Smooth muscle cell (in vitro differentiated cells): ENCODE results near the gene CUX1. TPM values are rescaled to one million over a fixed set of nuclear protein-coding genes. Genes with fewer than 3 reads are reported as not detected.
"Not testable (repeated sequence)": the region's sequence is repeated elsewhere in the genome, so short reads cannot be mapped to it uniquely, and the experiment has no call there.

ENCODE experiments used
- DNase-seq: peaks from one replicate; lab custom pipeline; 2025; ENCODE audit not compliant: unreplicated experiment; lab: John Stamatoyannopoulos, UW
- H2AFZ ChIP-seq: fragments of 200-600 bp; sonication (generic); 2 replicates; pipeline ENCODE4 v1.6.0; 2016; ENCODE audit warnings: antibody characterized with exemption, low read depth, mild to moderate bottlenecking
- H3F3A ChIP-seq: fragments of 200-600 bp; sonication (generic); 2 replicates; pipeline ENCODE4 v1.6.0; 2017; ENCODE audit warnings: antibody characterized with exemption, low read depth
- H3K27ac ChIP-seq: fragments of 200-600 bp; sonication (generic); 2 replicates; pipeline ENCODE4 v1.5.1; 2016; ENCODE audit warnings: low read depth, mild to moderate bottlenecking
- H3K27me3 ChIP-seq: fragments of 200-600 bp; sonication (generic); 2 replicates; pipeline ENCODE4 v1.6.1; 2016; ENCODE audit warnings: low read depth, mild to moderate bottlenecking
- H3K36me3 ChIP-seq: fragments of 200-600 bp; sonication (generic); 2 replicates; pipeline ENCODE4 v1.5.1; 2016; ENCODE audit warnings: low read depth
- H3K4me1 ChIP-seq: fragments of 200-600 bp; sonication (generic); 2 replicates; pipeline ENCODE4 v1.5.1; 2016; ENCODE audit warnings: low read depth
- H3K4me2 ChIP-seq: fragments of 200-600 bp; sonication (generic); 2 replicates; pipeline ENCODE4 v1.6.0; 2016; ENCODE audit warnings: mild to moderate bottlenecking
- H3K4me3 ChIP-seq: fragments of 200-600 bp; sonication (generic); 2 replicates; pipeline ENCODE4 v1.5.1; 2016; ENCODE audit warnings: mild to moderate bottlenecking
- H3K79me2 ChIP-seq: fragments of 200-600 bp; sonication (generic); 2 replicates; pipeline ENCODE4 v1.6.0; 2016; ENCODE audit warnings: low read depth, mild to moderate bottlenecking
- H3K9ac ChIP-seq: fragments of 200-600 bp; sonication (generic); 2 replicates; pipeline ENCODE4 v1.6.0; 2016; ENCODE audit warnings: low read depth
- H3K9me3 ChIP-seq: fragments of 200-600 bp; sonication (generic); replicated peaks from 2 replicates; pipeline ENCODE4 v1.5.1; 2016; ENCODE audit warnings: low read depth
- H4K20me1 ChIP-seq: fragments of 200-600 bp; sonication (generic); 2 replicates; pipeline ENCODE4 v1.6.0; 2016; ENCODE audit warnings: low read depth
- CTCF ChIP-seq: fragments of 200-600 bp; sonication (generic); IDR thresholded peaks from 2 replicates; pipeline ENCODE4 v1.5.1; 2017; ENCODE audit warnings: borderline replicate concordance, mild to moderate bottlenecking, antibody characterized with exemption; ENCODE audit not compliant: insufficient read depth, poor library complexity, severe bottlenecking
- WGBS: methylation state at CpG from one replicate; pipeline ENCODE4 v1.1.7; 2016; ENCODE audit warnings: low lambda C conversion rate; 5-methylcytosine and 5-hydroxymethylcytosine counted together
- polyA plus RNA-seq: library from polyadenylated mRNA; unstranded; fragments of >200 nt; fragmentation: Nextera tagmentation; extraction: Ambion mirVana; gene quantifications from 2 replicates; pipeline ENCODE4 v1.2.1, GENCODE V29; 2016
- total RNA-seq: library from RNA; depleted of rRNA; stranded (reverse); fragments of >200 nt; gene quantifications from 2 replicates; pipeline ENCODE4 v1.2.3, GENCODE V29; 2014

Gene CUX1
- total and polyA plus RNA-seq, 2 experiments from 2014 or later: 56.3 to 78.4 TPM

GRCh38 chr7:102040569-102040968 is 223.1 kb downstream of the CUX1 start:
- WGBS: 53% methylated on average over 11 of the region's 11 CpGs
- Histone ChIP-seq H2AFZ (no peak overlapping the region), H3K9ac (no peak overlapping the region), H3K4me1 (no peaks in the 10 kb centered on the region), H4K20me1 (peaks cover 71% of the 10 kb centered on the region), H3K4me3 (no peak overlapping the region), H3K79me2 (peaks cover 23% of the 10 kb centered on the region), H3K36me3 (no peaks in the 10 kb centered on the region), H3F3A (peaks cover 3% of the 10 kb centered on the region), H3K4me2 (no peak overlapping the region), H3K9me3 (no peaks in the 10 kb centered on the region), H3K27ac (no peak overlapping the region), H3K27me3 (no peaks in the 10 kb centered on the region)
- no peak for TF ChIP-seq CTCF
- DNase-seq: no peak

GRCh38 chr7:102042016-102042656 is 224.7 kb downstream of the CUX1 start:
- peak overlapping the region; percentile 62 for H3K27ac ChIP-seq
- H3K79me2 ChIP-seq: peaks cover 25% of the 10 kb centered on the region
- H3K4me3 ChIP-seq: no peak overlapping the region
- H3K4me2 ChIP-seq: no peak overlapping the region
- H3K9ac ChIP-seq: no peak overlapping the region
- H3K4me1 ChIP-seq: no peaks in the 10 kb centered on the region
- H3K36me3 ChIP-seq: no peaks in the 10 kb centered on the region
- no peaks in the 10 kb centered on the region for H3K9me3 ChIP-seq
- no peak for DNase-seq
- WGBS: 57% methylated on average over 4 of the region's 4 CpGs
- no peak for TF ChIP-seq CTCF
- no peak overlapping the region for H2AFZ ChIP-seq
- H3F3A ChIP-seq: peaks cover 5% of the 10 kb centered on the region
- no peaks in the 10 kb centered on the region for H3K27me3 ChIP-seq
- H4K20me1 ChIP-seq: peaks cover 87% of the 10 kb centered on the region

DNA sequence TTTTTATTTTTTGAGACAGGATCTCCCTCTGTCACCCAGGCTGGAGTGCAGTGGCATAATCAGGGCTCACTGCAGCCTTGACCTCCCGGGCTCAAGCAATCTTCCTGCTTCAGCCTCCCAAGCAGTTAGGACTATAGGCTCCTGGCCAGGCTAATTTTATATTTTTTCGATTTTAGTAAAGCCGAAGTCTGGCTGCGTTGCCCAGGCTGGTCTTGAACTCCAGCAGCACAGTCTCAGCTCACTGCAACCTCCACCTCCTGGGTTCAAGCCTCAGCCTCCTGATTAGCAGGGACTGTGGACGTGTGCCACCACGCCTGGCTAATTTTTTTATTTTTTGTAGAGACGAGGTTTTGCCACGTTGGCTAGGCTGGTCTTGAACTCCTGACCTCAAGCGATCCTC is 225.4 kb downstream of the CUX1 start:
- not testable (repeated sequence) for H3K27me3 ChIP-seq, DNase-seq, H3F3A ChIP-seq, H3K4me1 ChIP-seq, H2AFZ ChIP-seq, H3K4me3 ChIP-seq, H3K4me2 ChIP-seq, H3K9me3 ChIP-seq, H3K36me3 ChIP-seq, H3K9ac ChIP-seq
- WGBS: 96% methylated on average over 9 of the region's 9 CpGs
- Histone ChIP-seq H4K20me1 (peaks cover 87% of the 10 kb centered on the region), H3K79me2 (peaks cover 32% of the 10 kb centered on the region), H3K27ac (peak overlapping the region; percentile 54)

DNA sequence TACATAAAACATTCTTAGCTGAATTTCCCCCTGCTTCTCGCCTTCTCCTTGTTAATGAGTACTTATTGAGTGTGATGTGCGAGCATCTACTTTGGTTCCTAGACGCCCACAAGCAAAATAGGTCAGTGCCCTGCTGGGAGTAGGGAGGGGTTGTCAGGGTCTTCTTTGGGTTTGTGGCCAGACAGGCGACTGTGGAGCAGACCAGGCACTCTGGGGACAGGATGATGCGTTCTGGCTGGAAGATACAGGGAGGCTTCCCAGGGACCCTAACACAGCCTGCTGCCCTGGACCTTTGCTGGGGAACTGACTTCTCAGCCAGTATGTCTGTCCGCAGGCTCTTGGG is 227.2 kb downstream of the CUX1 start:
- H3K4me3 ChIP-seq: no peak overlapping the region
- peak overlapping the region; percentile 61 for H3K27ac ChIP-seq
- peak overlapping the region; percentile 53 for H3K4me2 ChIP-seq
- DNase-seq: no peak
- H3K9ac ChIP-seq: no peak overlapping the region
- H3K4me1 ChIP-seq: no peaks in the 10 kb centered on the region
- H3F3A ChIP-seq: peaks cover 6% of the 10 kb centered on the region
- H4K20me1 ChIP-seq: peaks cover 98% of the 10 kb centered on the region
- no peak overlapping the region for H2AFZ ChIP-seq
- H3K9me3 ChIP-seq: no peaks in the 10 kb centered on the region
- no peak for TF ChIP-seq CTCF
- H3K36me3 ChIP-seq: no peaks in the 10 kb centered on the region
- H3K79me2 ChIP-seq: peaks cover 43% of the 10 kb centered on the region
- H3K27me3 ChIP-seq: no peaks in the 10 kb centered on the region
- 70% methylated on average over 6 of the region's 6 CpGs for WGBS
